HFFc6 (cell line): ENCODE measurements around the gene FNTB. TPM values are rescaled to one million over a fixed set of nuclear protein-coding genes. Genes with fewer than 3 reads are reported as not detected.

Experiments used
- DNase-seq: peaks from one replicate; pipeline ENCODE4 v3.0.0-alpha.2; 2018
- H3K27ac Mint-ChIP-seq: 2 replicates; pipeline ENCODE4 v1.8.0; 2020; ENCODE audit warnings: mild to moderate bottlenecking, mixed read lengths
- H3K27me3 Mint-ChIP-seq: 2 replicates; pipeline ENCODE4 v1.8.0; 2021; ENCODE audit warnings: mild to moderate bottlenecking, moderate library complexity, mixed read lengths; ENCODE audit not compliant: insufficient read depth
- H3K36me3 Mint-ChIP-seq: 2 replicates; pipeline ENCODE4 v1.8.0; 2021; ENCODE audit warnings: low read depth, mixed read lengths
- H3K4me1 Mint-ChIP-seq: 2 replicates; pipeline ENCODE4 v1.8.0; 2020; ENCODE audit warnings: low read depth, mixed read lengths
- H3K4me3 Mint-ChIP-seq: 2 replicates; pipeline ENCODE4 v1.8.0; 2020; ENCODE audit warnings: mild to moderate bottlenecking, moderate library complexity, mixed read lengths
- H3K9me3 Mint-ChIP-seq: 2 replicates; pipeline ENCODE4 v1.8.0; 2020; ENCODE audit warnings: mild to moderate bottlenecking, mixed read lengths
- long read RNA-seq: library from polyadenylated mRNA; unstranded; transcript quantifications from one replicate; pipeline ENCODE4 v2.0.0, GENCODE V29; 2019
- total RNA-seq, 6 experiments: library from RNA; stranded (reverse); fragmentation: NEBNext Ultra II Directional; extraction: Animal tissue kit (Norgen Biotek cat#: 25700); gene quantifications; 2 replicates in 1 of 6; 3 replicates in 5 of 6; pipeline ENCODE4 v1.2.3, GENCODE V29; 2021
- TF ChIP-seq, protein P1 (sequence below): fragments of 200-600 bp; sonication (generic); IDR thresholded peaks from 2 replicates; pipeline ENCODE4 v1.5.0; 2021; ENCODE audit warnings: antibody characterized with exemption, mild to moderate bottlenecking

FNTB gene, protein sequence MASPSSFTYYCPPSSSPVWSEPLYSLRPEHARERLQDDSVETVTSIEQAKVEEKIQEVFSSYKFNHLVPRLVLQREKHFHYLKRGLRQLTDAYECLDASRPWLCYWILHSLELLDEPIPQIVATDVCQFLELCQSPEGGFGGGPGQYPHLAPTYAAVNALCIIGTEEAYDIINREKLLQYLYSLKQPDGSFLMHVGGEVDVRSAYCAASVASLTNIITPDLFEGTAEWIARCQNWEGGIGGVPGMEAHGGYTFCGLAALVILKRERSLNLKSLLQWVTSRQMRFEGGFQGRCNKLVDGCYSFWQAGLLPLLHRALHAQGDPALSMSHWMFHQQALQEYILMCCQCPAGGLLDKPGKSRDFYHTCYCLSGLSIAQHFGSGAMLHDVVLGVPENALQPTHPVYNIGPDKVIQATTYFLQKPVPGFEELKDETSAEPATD
- 10 to 100 TPM; 14.1 to 22.7 (median 18.0) TPM for total RNA-seq
- long read RNA-seq, transcript FNTB-201 (12 exons, 2,834 nt): major isoform, 18 of 21 reads
- long read RNA-seq, partial matches to known transcripts: 1 of 21 reads
- long read RNA-seq, other reads (novel, unspliced or antisense): 0 of 21 reads

DNA sequence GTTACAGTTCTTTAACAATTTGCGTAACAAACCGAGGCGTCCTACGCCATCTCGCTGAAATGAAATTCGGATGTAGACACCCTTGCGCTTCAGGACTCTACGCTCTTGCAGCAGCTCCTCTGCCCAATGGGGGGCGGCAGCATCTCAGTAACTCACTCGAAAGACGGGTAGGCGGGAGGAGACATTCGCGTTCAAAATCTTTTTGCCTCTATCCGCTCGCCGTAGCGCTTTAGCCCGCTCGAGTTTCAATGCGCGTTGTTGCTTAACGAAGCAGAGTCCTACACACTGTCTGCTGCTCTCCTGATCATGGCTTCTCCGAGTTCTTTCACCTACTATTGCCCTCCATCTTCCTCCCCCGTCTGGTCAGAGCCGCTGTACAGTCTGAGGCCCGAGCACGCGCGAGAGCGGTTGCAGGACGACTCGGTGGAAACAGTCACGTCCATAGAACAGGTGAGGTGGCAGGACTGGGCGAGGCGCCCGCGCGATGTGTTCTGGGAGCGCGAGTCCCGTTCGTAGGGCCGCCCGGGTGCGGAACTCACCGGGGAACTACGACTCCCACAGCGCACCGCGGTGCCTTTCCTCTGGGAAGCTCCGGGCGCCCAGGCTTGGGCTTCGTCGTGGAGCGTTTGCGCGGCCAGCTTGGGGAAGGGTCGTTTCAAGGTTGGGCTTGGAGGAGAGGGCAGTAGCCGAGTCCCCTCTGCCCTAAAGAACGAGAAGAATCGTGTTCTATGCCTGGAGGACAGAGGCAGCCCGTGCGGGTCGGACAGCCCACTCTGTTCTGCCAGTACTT lies at the start of gene FNTB:
Gene FNTB (plus strand): TSS at position 248 of the 790 bp plus-strand sequence. CDS start 59 bp downstream, at position 307.
- Mint-ChIP-seq H3K36me3 (no peaks in the 10 kb centered on the region), H3K4me1 (peaks cover 26% of the 10 kb centered on the region), H3K4me3 (peak within 1 kb of the TSS; percentile 93), H3K27ac (peak within 1 kb of the TSS; percentile 90), H3K27me3 (peaks cover 4% of the 10 kb centered on the region), H3K9me3 (no peaks in the 10 kb centered on the region)
- DNase-seq: peak; percentile 96
- TF ChIP-seq, protein P1, sequence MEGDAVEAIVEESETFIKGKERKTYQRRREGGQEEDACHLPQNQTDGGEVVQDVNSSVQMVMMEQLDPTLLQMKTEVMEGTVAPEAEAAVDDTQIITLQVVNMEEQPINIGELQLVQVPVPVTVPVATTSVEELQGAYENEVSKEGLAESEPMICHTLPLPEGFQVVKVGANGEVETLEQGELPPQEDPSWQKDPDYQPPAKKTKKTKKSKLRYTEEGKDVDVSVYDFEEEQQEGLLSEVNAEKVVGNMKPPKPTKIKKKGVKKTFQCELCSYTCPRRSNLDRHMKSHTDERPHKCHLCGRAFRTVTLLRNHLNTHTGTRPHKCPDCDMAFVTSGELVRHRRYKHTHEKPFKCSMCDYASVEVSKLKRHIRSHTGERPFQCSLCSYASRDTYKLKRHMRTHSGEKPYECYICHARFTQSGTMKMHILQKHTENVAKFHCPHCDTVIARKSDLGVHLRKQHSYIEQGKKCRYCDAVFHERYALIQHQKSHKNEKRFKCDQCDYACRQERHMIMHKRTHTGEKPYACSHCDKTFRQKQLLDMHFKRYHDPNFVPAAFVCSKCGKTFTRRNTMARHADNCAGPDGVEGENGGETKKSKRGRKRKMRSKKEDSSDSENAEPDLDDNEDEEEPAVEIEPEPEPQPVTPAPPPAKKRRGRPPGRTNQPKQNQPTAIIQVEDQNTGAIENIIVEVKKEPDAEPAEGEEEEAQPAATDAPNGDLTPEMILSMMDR: peak; percentile 80

DNA sequence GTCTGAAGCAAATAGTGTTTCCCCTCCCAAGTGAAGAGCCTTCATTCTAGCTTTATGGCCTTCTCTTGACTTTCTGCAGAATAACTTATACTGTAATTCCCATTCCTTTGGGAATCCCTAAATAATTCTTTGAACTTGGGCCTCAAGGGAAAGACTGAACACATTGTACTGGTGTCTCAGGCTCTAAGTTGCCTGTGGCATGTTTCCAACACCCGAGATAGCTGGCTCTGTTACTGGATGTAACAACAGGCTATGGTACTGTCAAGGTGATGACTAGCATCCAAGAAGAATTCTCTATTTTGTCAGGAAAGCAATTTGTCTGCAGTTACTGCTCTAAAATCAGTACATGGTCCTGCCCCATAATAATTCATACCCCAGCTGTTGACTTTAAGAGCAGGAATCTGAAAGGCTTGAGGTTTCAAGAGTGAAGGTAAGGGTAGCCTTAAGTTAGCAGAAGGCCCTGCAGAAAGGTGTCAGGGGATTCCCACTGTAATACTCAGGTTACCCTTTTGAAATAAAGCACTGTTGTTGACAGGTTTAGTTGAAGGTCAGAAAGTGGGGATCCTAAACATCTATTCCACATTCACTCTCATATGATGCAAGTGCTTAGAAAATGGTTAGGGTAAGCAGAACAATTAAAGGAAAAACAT lies 49.4 kb upstream of the FNTB start:
- no peak overlapping the region for H3K27ac Mint-ChIP-seq
- no peaks in the 10 kb centered on the region for H3K9me3 Mint-ChIP-seq
- TF ChIP-seq, protein P1: no peak
- H3K36me3 Mint-ChIP-seq: no peaks in the 10 kb centered on the region
- H3K4me3 Mint-ChIP-seq: no peak overlapping the region
- DNase-seq: no peak
- H3K4me1 Mint-ChIP-seq: peaks cover 7% of the 10 kb centered on the region; the same call in 1 of the 2 replicates
- H3K27me3 Mint-ChIP-seq: no peaks in the 10 kb centered on the region

DNA sequence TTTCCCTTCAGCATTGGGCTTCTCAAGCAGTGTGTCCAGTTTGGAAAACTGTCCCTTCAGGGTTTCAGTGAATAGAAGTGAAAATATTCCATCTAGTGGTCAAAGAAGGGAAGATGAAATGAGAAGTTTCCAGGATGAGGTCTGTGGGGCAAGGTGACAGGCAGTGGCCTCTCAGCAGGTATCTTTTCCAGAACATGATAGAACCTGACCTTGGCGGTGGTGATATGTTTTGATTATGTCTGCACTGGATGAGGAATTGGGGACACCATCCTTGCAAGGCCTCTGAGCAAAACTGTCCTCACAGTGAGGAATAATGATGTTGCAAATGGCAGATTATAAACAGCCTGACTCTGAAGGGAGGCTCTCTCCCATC lies 48.9 kb upstream of the FNTB start:
- no peaks in the 10 kb centered on the region for H3K36me3 Mint-ChIP-seq
- TF ChIP-seq, protein P1: peak; percentile 71
- H3K4me3 Mint-ChIP-seq: no peak overlapping the region
- peaks cover 7% of the 10 kb centered on the region; the same call in 1 of the 2 replicates for H3K4me1 Mint-ChIP-seq
- no peaks in the 10 kb centered on the region for H3K27me3 Mint-ChIP-seq
- DNase-seq: no peak
- H3K27ac Mint-ChIP-seq: no peak overlapping the region
- H3K9me3 Mint-ChIP-seq: no peaks in the 10 kb centered on the region

DNA sequence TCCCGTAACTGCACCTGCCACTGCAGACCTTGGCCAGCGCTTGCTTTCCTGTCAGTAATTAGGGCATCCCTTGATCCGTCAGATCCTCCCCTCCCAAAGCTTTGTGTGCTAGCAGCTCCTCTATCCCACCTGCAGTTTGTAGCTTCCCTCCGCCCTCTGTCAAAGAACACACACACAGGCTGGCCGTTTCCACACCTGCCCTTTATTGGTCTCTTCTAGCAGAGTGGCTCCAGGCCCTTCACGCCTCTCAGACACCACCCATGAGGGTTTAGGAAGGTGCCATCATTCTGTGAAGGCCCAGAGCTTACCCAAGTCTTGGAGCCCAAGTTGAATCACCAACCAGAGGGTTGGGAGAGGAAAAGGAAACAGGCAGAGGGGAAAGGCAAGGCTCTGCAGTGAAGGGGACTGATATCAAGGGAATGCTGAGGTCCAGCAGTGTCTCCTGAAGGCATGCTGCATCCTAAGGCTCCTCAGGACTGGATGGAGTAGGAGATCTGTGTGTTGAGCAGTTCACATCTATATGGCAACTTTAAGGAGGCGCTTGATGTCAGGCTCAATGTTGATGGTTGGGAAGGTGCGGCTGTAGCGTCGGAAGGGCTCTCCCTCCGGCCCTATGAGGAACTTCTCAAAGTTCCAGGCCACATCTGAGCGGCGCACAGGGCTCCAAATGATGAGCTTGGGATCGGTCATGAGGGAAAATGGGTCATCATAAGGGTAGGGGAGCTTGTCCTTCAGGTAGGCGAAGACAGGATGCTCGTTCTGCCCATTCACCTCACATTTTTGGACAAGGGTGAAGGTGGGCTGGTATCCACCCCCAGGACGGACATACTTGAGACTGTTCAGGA lies 47.5 kb upstream of the FNTB start:
- Mint-ChIP-seq H3K9me3 (no peaks in the 10 kb centered on the region), H3K27me3 (peaks cover 3% of the 10 kb centered on the region; the same call in 1 of the 2 replicates), H3K4me1 (peaks cover 7% of the 10 kb centered on the region; the same call in 1 of the 2 replicates), H3K27ac (no peak overlapping the region), H3K4me3 (no peak overlapping the region), H3K36me3 (no peaks in the 10 kb centered on the region)
- TF ChIP-seq, protein P1: no peak
- DNase-seq: no peak
